Thyroid gland (tissue), 4 donors: ENCODE measurements around the gene FGF5. TPM values are rescaled to one million over a fixed set of nuclear protein-coding genes. Genes with fewer than 3 reads are reported as not detected.

Experiments
- DNase-seq, 2 donors: peaks; one replicate each; pipeline ENCODE4 v3.0.0-alpha.2; 2019
- H3K27ac ChIP-seq, 3 donors: fragments of 200-600 bp; sonication (generic); 1 replicate in 2 of 3; 2 replicates in 1 of 3; pipeline ENCODE4 v1.5.1; 2016 to 2019; ENCODE audit warnings: mild to moderate bottlenecking in 1 of 3, moderate library complexity in 1 of 3
- H3K27me3 ChIP-seq: fragments of 200-600 bp; sonication (generic); one replicate; pipeline ENCODE4 v1.5.1; 2019
- H3K36me3 ChIP-seq, 2 donors: fragments of 200-600 bp; sonication (generic); one replicate each; pipeline ENCODE4 v1.5.1; 2016 to 2019
- H3K4me1 ChIP-seq, 2 donors: fragments of 200-600 bp; sonication (generic); one replicate each; pipeline ENCODE4 v1.5.1; 2017 to 2019
- H3K4me3 ChIP-seq, 3 donors: fragments of 200-600 bp; sonication (generic); replicated peaks in 1 of 3; 1 replicate in 2 of 3; 2 replicates in 1 of 3; pipeline ENCODE4 v1.5.1; 2016; ENCODE audit warnings: mild to moderate bottlenecking in 1 of 3
- H3K9me3 ChIP-seq: fragments of 200-600 bp; sonication (generic); one replicate; pipeline ENCODE4 v1.5.1; 2017
- CTCF ChIP-seq, 6 experiments: fragments of 200-600 bp in 3 of 6; fragments of 450-650 bp in 3 of 6; sonication (generic) in 3 of 6; IDR thresholded peaks; one replicate each; pipeline ENCODE4 v1.5.1; 2016 to 2019; ENCODE audit warnings: antibody characterized with exemption in 6 of 6, mild to moderate bottlenecking in 2 of 6, inconsistent platforms in 1 of 6, moderate library complexity in 1 of 6
- POLR2A ChIP-seq, 2 donors: fragments of 450-650 bp; IDR thresholded peaks; one replicate each; pipeline ENCODE4 v1.6.1; 2017; ENCODE audit warnings: antibody characterized with exemption in 2 of 2, mild to moderate bottlenecking in 2 of 2, moderate library complexity in 1 of 2
- WGBS, 2 donors: methylation state at CpG; one replicate each; pipeline ENCODE4 v1.1.5; 2017; 5-methylcytosine and 5-hydroxymethylcytosine counted together
- intact Hi-C: fragments of 100-400 bp; cut with DNase I; formaldehyde crosslinking; loops from one replicate; pipeline ENCODE4 v1.15.1; 2023
- total RNA-seq, 4 donors: library from RNA; depleted of rRNA; stranded (reverse); fragments of >200 nt; gene quantifications; one replicate each; pipeline ENCODE4 v1.2.3, GENCODE V29; 2016

The FGF5 gene
- total RNA-seq, 4 donors from 2014 or later = not detected

- Histone ChIP-seq H3K4me3 (no peak overlapping the region), H3K9me3 (no peaks in the 10 kb centered on the region), H3K27ac (no peak overlapping the region), H3K36me3 (no peaks in the 10 kb centered on the region), H3K4me1 (no peaks in the 10 kb centered on the region), H3K27me3 (peaks cover 4% of the 10 kb centered on the region)
- 78 to 87% methylated on average over 2 of the region's 2 CpGs for WGBS, 2 donors
- intact Hi-C loops = loop anchor here (10.0 kb wide), 1 partner anchor 99 kb away; no protein-coding TSS in a partner anchor
- TF ChIP-seq CTCF (IDR thresholded peaks at IDR 0.05) = no peak
- no peak for TF ChIP-seq POLR2A (IDR thresholded peaks at IDR 0.05)
- DNase-seq = no peak
These were observed 40.9 kb upstream of the FGF5 start for GRCh38 chr4:80225595-80225994.

GRCh38 chr4:80226094-80226493 is 40.4 kb upstream of the FGF5 start:
- TF ChIP-seq CTCF (IDR thresholded peaks at IDR 0.05) = no peak
- TF ChIP-seq POLR2A (IDR thresholded peaks at IDR 0.05) = no peak
- no peak for DNase-seq
- intact Hi-C loops = loop anchor here (10.0 kb wide), 1 partner anchor 99 kb away; no protein-coding TSS in a partner anchor
- no peaks in the 10 kb centered on the region for H3K27me3 ChIP-seq
- H3K4me1 ChIP-seq = no peaks in the 10 kb centered on the region
- H3K27ac ChIP-seq = no peak overlapping the region
- 46 to 48% methylated on average over 2 of the region's 2 CpGs for WGBS, 2 donors
- no peak overlapping the region for H3K4me3 ChIP-seq
- H3K9me3 ChIP-seq = no peaks in the 10 kb centered on the region
- no peaks in the 10 kb centered on the region for H3K36me3 ChIP-seq

GRCh38 chr4:80228460-80228859 is 38.0 kb upstream of the FGF5 start:
- no peaks in the 10 kb centered on the region for H3K27me3 ChIP-seq
- no peak overlapping the region for H3K4me3 ChIP-seq
- H3K9me3 ChIP-seq = no peaks in the 10 kb centered on the region
- intact Hi-C loops = loop anchor here (10.0 kb wide), 1 partner anchor 96 kb away; no protein-coding TSS in a partner anchor
- TF ChIP-seq CTCF (IDR thresholded peaks at IDR 0.05) = no peak
- TF ChIP-seq POLR2A (IDR thresholded peaks at IDR 0.05) = no peak
- no peak for DNase-seq
- no peaks in the 10 kb centered on the region for H3K36me3 ChIP-seq
- no peaks in the 10 kb centered on the region for H3K4me1 ChIP-seq
- no peak overlapping the region for H3K27ac ChIP-seq

GRCh38 chr4:80229128-80229527 is 37.3 kb upstream of the FGF5 start:
- no peaks in the 10 kb centered on the region for H3K4me1 ChIP-seq
- H3K36me3 ChIP-seq = no peaks in the 10 kb centered on the region

GRCh38 chr4:80229590-80229989 is 36.9 kb upstream of the FGF5 start:
- Histone ChIP-seq H3K27me3 (no peaks in the 10 kb centered on the region), H3K36me3 (no peaks in the 10 kb centered on the region), H3K4me1 (no peaks in the 10 kb centered on the region), H3K4me3 (no peak overlapping the region), H3K9me3 (no peaks in the 10 kb centered on the region), H3K27ac (no peak overlapping the region)
- DNase-seq = no peak
- no peak for TF ChIP-seq CTCF (IDR thresholded peaks at IDR 0.05)
- no peak for TF ChIP-seq POLR2A (IDR thresholded peaks at IDR 0.05)
- intact Hi-C loops = loop anchor here (10.0 kb wide), 1 partner anchor 95 kb away; no protein-coding TSS in a partner anchor
- WGBS, 2 donors = 92 to 93% methylated on average over 2 of the region's 2 CpGs

More at GRCh38 chr4:80229128-80229527, 37.3 kb upstream of the FGF5 start:
- Histone ChIP-seq H3K9me3 (no peaks in the 10 kb centered on the region), H3K27ac (no peak overlapping the region), H3K4me3 (no peak overlapping the region), H3K27me3 (no peaks in the 10 kb centered on the region)
- 51 to 61% methylated on average over 2 of the region's 2 CpGs for WGBS, 2 donors
- TF ChIP-seq CTCF (IDR thresholded peaks at IDR 0.05) (no peak), POLR2A (IDR thresholded peaks at IDR 0.05) (no peak)
- no peak for DNase-seq
- intact Hi-C loops = loop anchor here (10.0 kb wide), 1 partner anchor 96 kb away; no protein-coding TSS in a partner anchor
